WI38 (cell line): ENCODE results near the gene PPP1R11.

Source experiments
- H3K4me3 ChIP-seq: 2 replicates; pipeline ENCODE4 v1.5.1; 2011; ENCODE audit warnings: low read depth, mild to moderate bottlenecking, control low read depth, low read length
- TF ChIP-seq, protein P1 (sequence below): IDR thresholded peaks from 2 replicates; pipeline ENCODE4 v1.5.1; 2012; ENCODE audit warnings: low read depth, mild to moderate bottlenecking, control low read depth, low read length

The PPP1R11 gene

DNA sequence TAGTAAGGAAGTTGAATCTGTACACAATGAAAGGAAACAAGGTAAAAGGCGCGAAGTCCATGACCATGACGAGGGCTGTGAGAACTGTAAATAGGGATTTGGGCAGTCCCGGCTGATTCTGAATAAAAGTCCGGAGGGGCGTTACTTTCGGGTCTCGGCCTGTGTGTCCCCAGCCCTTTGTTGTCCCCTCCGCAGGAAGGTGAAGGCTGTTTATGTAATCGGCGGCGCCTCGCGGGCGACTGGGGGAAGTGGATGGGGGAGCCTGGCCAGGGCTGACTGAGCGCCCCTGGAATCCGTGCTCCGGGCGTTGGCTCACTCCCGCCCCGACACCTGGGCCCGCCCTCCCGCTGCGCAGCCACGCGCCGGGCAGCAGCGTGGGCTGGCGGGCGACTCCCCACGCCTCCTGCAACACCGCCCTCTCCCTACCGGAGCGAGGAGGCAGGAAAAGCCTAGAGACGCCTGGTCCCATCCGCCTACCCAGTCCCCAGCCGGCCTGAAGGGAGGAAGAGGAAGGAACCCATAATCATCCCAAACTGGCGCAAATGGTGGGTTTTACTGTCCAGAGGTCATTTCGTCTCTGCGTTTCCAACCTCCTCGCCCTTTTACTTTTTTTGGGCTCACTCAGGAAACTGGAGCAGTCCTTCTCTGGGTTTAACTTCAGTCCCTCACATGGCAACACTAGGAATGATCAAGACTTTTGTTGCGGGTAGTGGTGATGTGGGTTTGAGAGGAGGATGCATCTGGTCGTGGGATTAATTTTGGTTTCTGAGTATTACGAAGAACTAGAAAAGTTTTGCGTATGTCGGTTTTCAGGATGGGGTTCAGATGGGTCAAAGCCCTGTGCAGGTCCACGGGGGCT, 33.8 kb downstream of the PPP1R11 start:
- TF ChIP-seq, protein P1, sequence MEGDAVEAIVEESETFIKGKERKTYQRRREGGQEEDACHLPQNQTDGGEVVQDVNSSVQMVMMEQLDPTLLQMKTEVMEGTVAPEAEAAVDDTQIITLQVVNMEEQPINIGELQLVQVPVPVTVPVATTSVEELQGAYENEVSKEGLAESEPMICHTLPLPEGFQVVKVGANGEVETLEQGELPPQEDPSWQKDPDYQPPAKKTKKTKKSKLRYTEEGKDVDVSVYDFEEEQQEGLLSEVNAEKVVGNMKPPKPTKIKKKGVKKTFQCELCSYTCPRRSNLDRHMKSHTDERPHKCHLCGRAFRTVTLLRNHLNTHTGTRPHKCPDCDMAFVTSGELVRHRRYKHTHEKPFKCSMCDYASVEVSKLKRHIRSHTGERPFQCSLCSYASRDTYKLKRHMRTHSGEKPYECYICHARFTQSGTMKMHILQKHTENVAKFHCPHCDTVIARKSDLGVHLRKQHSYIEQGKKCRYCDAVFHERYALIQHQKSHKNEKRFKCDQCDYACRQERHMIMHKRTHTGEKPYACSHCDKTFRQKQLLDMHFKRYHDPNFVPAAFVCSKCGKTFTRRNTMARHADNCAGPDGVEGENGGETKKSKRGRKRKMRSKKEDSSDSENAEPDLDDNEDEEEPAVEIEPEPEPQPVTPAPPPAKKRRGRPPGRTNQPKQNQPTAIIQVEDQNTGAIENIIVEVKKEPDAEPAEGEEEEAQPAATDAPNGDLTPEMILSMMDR, result no peak
- H3K4me3 ChIP-seq, result no peak overlapping the region

- H3K4me3 ChIP-seq, result peak overlapping the region; percentile 48
- TF ChIP-seq, protein P1, result no peak
Measured at GRCh38 chr6:30101444-30102413, 34.7 kb downstream of the PPP1R11 start.

DNA sequence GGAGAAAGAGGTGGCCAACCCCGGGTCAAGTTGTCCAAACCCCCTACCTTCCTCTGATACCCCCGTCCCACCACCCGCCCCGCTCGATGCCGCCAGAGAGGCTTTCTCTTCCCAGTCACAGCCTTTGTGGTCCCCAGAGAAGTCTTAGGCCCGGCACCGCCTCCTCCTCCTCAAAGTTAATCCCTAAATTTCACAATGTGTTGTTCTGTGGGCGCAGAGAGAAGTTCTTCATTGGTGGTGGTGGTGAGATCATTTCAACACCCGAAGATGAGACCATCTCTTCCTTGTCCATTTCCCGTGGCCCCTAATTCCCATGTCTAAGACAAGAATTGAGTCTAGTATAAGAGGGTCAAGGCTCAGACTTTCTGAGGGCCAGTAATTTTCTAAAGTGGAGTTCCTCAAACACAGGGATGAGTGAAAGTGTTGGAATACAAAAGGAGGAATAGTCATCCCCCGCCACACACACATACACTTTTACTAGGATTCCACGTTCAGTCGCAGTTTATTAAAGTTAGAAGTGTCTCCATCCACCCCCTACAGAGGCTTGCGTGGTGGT, 35.5 kb downstream of the PPP1R11 start:
- TF ChIP-seq, protein P1, result no peak
- H3K4me3 ChIP-seq, result peak overlapping the region; percentile 48

GRCh38 chr6:30102970-30103871, 36.2 kb downstream of the PPP1R11 start:
- TF ChIP-seq, protein P1, result peak; percentile 96
- H3K4me3 ChIP-seq, result peak overlapping the region; percentile 48

DNA sequence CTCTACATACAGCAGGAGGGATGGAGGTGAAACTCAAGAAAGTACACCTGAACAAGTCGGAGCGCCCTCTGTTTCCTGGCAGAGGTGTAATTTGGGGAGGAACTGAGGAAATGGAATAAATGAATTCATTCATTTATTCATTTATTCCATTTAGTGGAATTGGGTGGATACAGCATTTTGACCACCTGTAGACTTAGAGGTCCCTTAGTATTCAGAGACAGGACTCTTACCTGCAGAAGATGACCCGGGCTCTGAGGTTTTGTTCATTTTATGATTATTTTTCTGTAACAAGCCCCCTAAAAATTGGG, 36.8 kb downstream of the PPP1R11 start:
- TF ChIP-seq, protein P1, result no peak
- no peak overlapping the region for H3K4me3 ChIP-seq

- H3K4me3 ChIP-seq, result no peak overlapping the region
- TF ChIP-seq, protein P1, result no peak
Measured at GRCh38 chr6:30104661-30105060, 37.7 kb downstream of the PPP1R11 start.
